HepG2 (cell line): ENCODE measurements around the gene GALNT12. TPM values are rescaled to one million over a fixed set of nuclear protein-coding genes. Genes with fewer than 3 reads are reported as not detected.

Experiments
- ATAC-seq: fragments of 200-7000 bp; cut with Tn5 transposase; 3 replicates; pipeline ENCODE4 v1.9.1; 2020; ENCODE audit warnings: mild to moderate bottlenecking, moderate library complexity
- BruUV-seq: library from RNA; stranded (reverse); fragments of 400-500 nt; replicated peaks from 2 replicates; lab custom pipeline; 2021; lab: Mats Ljungman, UMichigan
- CTCF ChIA-PET: fragments of 300-600 bp; formaldehyde crosslinking; extraction: SDS; loops from one replicate; lab custom pipeline; 2021; ENCODE audit warnings: low total read pairs, inconsistent platforms, low intra/inter-chr PET ratio; lab: Yijun Ruan, JAX
- POLR2A ChIA-PET: fragments of 350-600 bp; sonication (Branson Sonifier 250); formaldehyde crosslinking; loops from one replicate; lab custom pipeline; 2020; ENCODE audit warnings: antibody characterized with exemption, inconsistent platforms; lab: Yijun Ruan, JAX
- DNase-seq: peaks from one replicate; pipeline ENCODE4 v3.0.0-alpha.2; 2015; ENCODE audit warnings: low spot score
- FAIRE-seq: peaks from 3 replicates; lab custom pipeline; 2011; peaks lifted over from hg19 to GRCh38; lab: Jason Lieb, UNC
- H2AFZ ChIP-seq: one replicate; pipeline ENCODE4 v1.6.1; 2011; ENCODE audit warnings: low read length, inconsistent platforms
- H3K27ac ChIP-seq: fragments of 300-600 bp; 3 replicates; pipeline ENCODE4 v1.8.0; 2011; ENCODE audit warnings: mixed run types, mild to moderate bottlenecking, mixed read lengths, low read length, inconsistent platforms; ENCODE audit not compliant: insufficient read depth; ENCODE audit errors: extremely low read length
- H3K27me3 ChIP-seq, 2 experiments: fragments of 200-600 bp in 1 of 2; 2 replicates in 1 of 2; 3 replicates in 1 of 2; pipeline versions ENCODE4 v1.6.0 to v1.8.0; 2011; ENCODE audit warnings: low read length in 2 of 2, mild to moderate bottlenecking in 2 of 2, moderate library complexity in 2 of 2, inconsistent platforms in 1 of 2; ENCODE audit not compliant: insufficient read depth in 2 of 2, control insufficient read depth in 1 of 2
- H3K36me3 ChIP-seq, 2 experiments: fragments of 200-600 bp in 1 of 2; replicated peaks in 1 of 2; 2 replicates in 1 of 2; 3 replicates in 1 of 2; pipeline versions ENCODE4 v1.5.1 to v1.8.0; 2011; ENCODE audit warnings: low read length in 2 of 2, inconsistent platforms in 1 of 2; ENCODE audit not compliant: insufficient read depth in 2 of 2, control insufficient read depth in 1 of 2
- H3K4me1 ChIP-seq: 2 replicates; pipeline ENCODE4 v1.5.1; 2012; ENCODE audit warnings: low read length, inconsistent platforms; ENCODE audit not compliant: insufficient read depth
- H3K4me2 ChIP-seq: 2 replicates; pipeline ENCODE4 v1.6.0; 2011; ENCODE audit warnings: low read depth, low read length, inconsistent platforms
- H3K4me3 ChIP-seq, 3 experiments: fragments of 200-600 bp in 1 of 3; sonication (generic), shearing (Covaris generic) in 1 of 3; replicated peaks in 1 of 3; 2 replicates each; pipeline ENCODE4 v1.5.1; 2011 to 2016; ENCODE audit warnings: low read length in 3 of 3, inconsistent platforms in 2 of 3, low read depth in 2 of 3, mild to moderate bottlenecking in 2 of 3, control low read depth in 1 of 3, mixed read lengths in 1 of 3; ENCODE audit not compliant: insufficient read depth in 1 of 3
- H3K79me2 ChIP-seq: one replicate; pipeline ENCODE4 v1.6.1; 2011; ENCODE audit warnings: low read length, inconsistent platforms; ENCODE audit not compliant: insufficient read depth
- H3K9ac ChIP-seq: 2 replicates; pipeline ENCODE4 v1.6.0; 2011; ENCODE audit warnings: mild to moderate bottlenecking, low read depth, low read length, inconsistent platforms; ENCODE audit not compliant: insufficient read depth
- H3K9me3 ChIP-seq: 2 replicates; pipeline ENCODE4 v1.5.1; 2012; ENCODE audit warnings: mild to moderate bottlenecking, low read length
- H4K20me1 ChIP-seq: 2 replicates; pipeline ENCODE4 v1.6.0; 2011; ENCODE audit warnings: inconsistent platforms, mild to moderate bottlenecking, low read length, moderate library complexity; ENCODE audit not compliant: insufficient read depth
- DMAP1 ChIP-seq: IDR thresholded peaks from 2 replicates; pipeline ENCODE4 v1.6.1; 2016
- EHMT2 ChIP-seq: fragments of 200-600 bp; sonication (generic); IDR thresholded peaks from 2 replicates; pipeline ENCODE4 v1.7.0; 2017; ENCODE audit warnings: antibody characterized with exemption, low read depth, low read length, borderline replicate concordance
- GABPB1 ChIP-seq: IDR thresholded peaks from 2 replicates; pipeline ENCODE4 v1.6.1; 2016; ENCODE audit warnings: mild to moderate bottlenecking, missing genetic modification reagents, moderate library complexity, missing compliant biosample characterization
- HNRNPK ChIP-seq: fragments of 200-400 bp; formaldehyde crosslinking; IDR thresholded peaks from 2 replicates; pipeline ENCODE4 v1.6.1; 2018; ENCODE audit warnings: low read length, low read depth, moderate library complexity, mild to moderate bottlenecking; ENCODE audit not compliant: poor library complexity, severe bottlenecking
- SOX13 ChIP-seq, 3 experiments: fragments of 450-650 bp in 1 of 3; sonication (generic) in 1 of 3; formaldehyde crosslinking in 1 of 3; IDR thresholded peaks in 2 of 3; conservative IDR thresholded peaks in 1 of 3; 2 replicates each; pipeline versions ENCODE4 v1.5.0 to v1.6.1; 2016 to 2020; ENCODE audit warnings: antibody characterized with exemption in 1 of 3, mild to moderate bottlenecking in 1 of 3, missing compliant biosample characterization in 1 of 3, missing genetic modification reagents in 1 of 3, moderate library complexity in 1 of 3
- SRSF9 ChIP-seq: fragments of 200-400 bp; formaldehyde crosslinking; IDR thresholded peaks from 2 replicates; pipeline ENCODE4 v1.6.1; 2018; ENCODE audit warnings: borderline replicate concordance, mild to moderate bottlenecking, low read depth, low read length; ENCODE audit not compliant: insufficient read depth, poor library complexity, severe bottlenecking
- ZNF513 ChIP-seq: sonication (generic); formaldehyde crosslinking; conservative IDR thresholded peaks from 2 replicates; pipeline ENCODE4 v1.5.0; 2020; ENCODE audit warnings: missing genetic modification reagents
- ZNF616 ChIP-seq: sonication (generic); formaldehyde crosslinking; IDR thresholded peaks from 2 replicates; pipeline ENCODE4 v1.5.0; 2020; ENCODE audit warnings: low read depth, mild to moderate bottlenecking, missing genetic modification reagents
- ZNF670 ChIP-seq: sonication (generic); formaldehyde crosslinking; IDR thresholded peaks from 2 replicates; pipeline ENCODE4 v1.8.0; 2022; ENCODE audit warnings: mild to moderate bottlenecking, missing genetic modification reagents, borderline replicate concordance
- WGBS: methylation state at CpG from one replicate; pipeline ENCODE4 v1.1.6; 2017; ENCODE audit warnings: low lambda C conversion rate; 5-methylcytosine and 5-hydroxymethylcytosine counted together
- in situ Hi-C: cut with HindIII; loops from 2 replicates; pipeline ENCODE4 v1.10.0; 2017; ENCODE audit warnings: low pct_unique_long_range_greater_than_20kb; ENCODE audit not compliant: extremely low pct_ligation_motif_present
- intact Hi-C: fragments of 100-400 bp; cut with micrococcal nuclease; formaldehyde crosslinking; loops from one replicate; pipeline ENCODE4 v1.10.0; 2022; ENCODE audit not compliant: unreplicated experiment
- polyA plus RNA-seq, 8 experiments: library from polyadenylated mRNA; depleted of rRNA in 3 of 8; stranded (reverse) in 7 of 8; unstranded in 1 of 8; fragments of >200 nt; fragmentation: Illumina TruSeq in 4 of 8; extraction: Trizol in 4 of 8; gene quantifications; 2 replicates each; pipeline versions ENCODE4 v1.2.1 to v1.2.3, GENCODE V29; 2011 to 2016; ENCODE audit warnings: low read depth in 4 of 8, missing spikeins in 1 of 8, mixed read lengths in 1 of 8; ENCODE audit not compliant: insufficient read depth in 1 of 8
- total RNA-seq, 5 experiments: library from RNA; depleted of rRNA; stranded (reverse); fragments of >200 nt; fragmentation: Illumina TruSeq; extraction: Trizol; gene quantifications; 2 replicates each; pipeline ENCODE4 v1.2.3, GENCODE V29; 2016; ENCODE audit warnings: low read depth in 1 of 5
- TF ChIP-seq, protein P1 (sequence below): sonication (generic); formaldehyde crosslinking; IDR thresholded peaks from 2 replicates; pipeline ENCODE4 v1.8.1; 2022; ENCODE audit warnings: low read depth, mild to moderate bottlenecking, missing genetic modification reagents
- TF ChIP-seq, protein P2 (sequence below): IDR thresholded peaks from 2 replicates; pipeline ENCODE4 v1.6.1; 2016; ENCODE audit warnings: missing compliant biosample characterization, missing genetic modification reagents, borderline replicate concordance
- TF ChIP-seq, protein P3 (sequence below): sonication (generic); formaldehyde crosslinking; IDR thresholded peaks from 2 replicates; pipeline ENCODE4 v1.8.0; 2022; ENCODE audit warnings: missing genetic modification reagents, mild to moderate bottlenecking, moderate library complexity, borderline replicate concordance

The GALNT12 gene
- total and polyA plus RNA-seq, 2 of the 13 experiments (the other 11 are each of a cell fraction or from before 2014, with no cell fraction given), result 0.07 TPM; not detected in 1

DNA sequence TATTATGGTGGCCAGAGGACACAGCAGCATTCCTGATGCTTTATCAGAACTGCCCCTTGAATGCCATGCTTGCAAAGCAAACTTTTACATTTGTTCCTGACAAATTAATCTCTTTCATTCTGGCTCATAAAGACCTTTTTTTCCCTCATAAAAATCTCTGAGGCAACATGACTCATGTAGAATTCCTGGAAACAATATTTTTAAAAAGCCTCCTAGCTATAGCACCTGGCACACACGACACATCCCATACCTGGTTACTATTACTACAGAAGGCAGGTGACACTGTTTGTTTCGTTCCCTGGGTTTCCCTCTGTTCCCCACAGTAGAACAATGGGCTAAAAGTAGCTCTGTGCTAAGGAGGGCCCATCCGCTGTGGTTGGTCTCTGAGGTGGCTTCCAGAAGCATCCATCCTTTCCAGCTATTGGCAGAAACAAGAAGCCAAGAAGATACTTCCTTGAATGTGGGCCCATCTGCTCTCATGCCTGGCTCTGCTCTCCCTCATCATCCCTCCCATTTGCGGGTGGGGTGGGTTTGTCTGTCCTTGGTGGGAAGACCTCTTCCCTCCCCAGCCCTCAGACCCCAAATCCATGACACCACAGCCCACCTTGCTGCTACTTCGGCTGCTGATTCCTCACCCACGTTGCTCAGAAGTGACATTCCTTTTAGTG lies 59.1 kb downstream of the GALNT12 start (continued):
- TF ChIP-seq ZNF513 (CRISPR knock-in tag), result no peak
- TF ChIP-seq, protein P1, sequence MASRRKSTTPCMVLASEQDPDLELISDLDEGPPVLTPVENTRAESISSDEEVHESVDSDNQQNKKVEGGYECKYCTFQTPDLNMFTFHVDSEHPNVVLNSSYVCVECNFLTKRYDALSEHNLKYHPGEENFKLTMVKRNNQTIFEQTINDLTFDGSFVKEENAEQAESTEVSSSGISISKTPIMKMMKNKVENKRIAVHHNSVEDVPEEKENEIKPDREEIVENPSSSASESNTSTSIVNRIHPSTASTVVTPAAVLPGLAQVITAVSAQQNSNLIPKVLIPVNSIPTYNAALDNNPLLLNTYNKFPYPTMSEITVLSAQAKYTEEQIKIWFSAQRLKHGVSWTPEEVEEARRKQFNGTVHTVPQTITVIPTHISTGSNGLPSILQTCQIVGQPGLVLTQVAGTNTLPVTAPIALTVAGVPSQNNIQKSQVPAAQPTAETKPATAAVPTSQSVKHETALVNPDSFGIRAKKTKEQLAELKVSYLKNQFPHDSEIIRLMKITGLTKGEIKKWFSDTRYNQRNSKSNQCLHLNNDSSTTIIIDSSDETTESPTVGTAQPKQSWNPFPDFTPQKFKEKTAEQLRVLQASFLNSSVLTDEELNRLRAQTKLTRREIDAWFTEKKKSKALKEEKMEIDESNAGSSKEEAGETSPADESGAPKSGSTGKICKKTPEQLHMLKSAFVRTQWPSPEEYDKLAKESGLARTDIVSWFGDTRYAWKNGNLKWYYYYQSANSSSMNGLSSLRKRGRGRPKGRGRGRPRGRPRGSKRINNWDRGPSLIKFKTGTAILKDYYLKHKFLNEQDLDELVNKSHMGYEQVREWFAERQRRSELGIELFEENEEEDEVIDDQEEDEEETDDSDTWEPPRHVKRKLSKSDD (CRISPR knock-in tag), result no peak
- no peak for TF ChIP-seq SOX13 (IDR thresholded peaks at IDR 0.05)
- no peak for TF ChIP-seq SOX13 (CRISPR knock-in tag; conservative IDR thresholded peaks at IDR 0.05 in 1 of 2, IDR thresholded peaks at IDR 0.05 in 1 of 2)
- no peak for TF ChIP-seq DMAP1 (CRISPR knock-in tag)
- TF ChIP-seq, all 625 proteins: peak for 0

DNA sequence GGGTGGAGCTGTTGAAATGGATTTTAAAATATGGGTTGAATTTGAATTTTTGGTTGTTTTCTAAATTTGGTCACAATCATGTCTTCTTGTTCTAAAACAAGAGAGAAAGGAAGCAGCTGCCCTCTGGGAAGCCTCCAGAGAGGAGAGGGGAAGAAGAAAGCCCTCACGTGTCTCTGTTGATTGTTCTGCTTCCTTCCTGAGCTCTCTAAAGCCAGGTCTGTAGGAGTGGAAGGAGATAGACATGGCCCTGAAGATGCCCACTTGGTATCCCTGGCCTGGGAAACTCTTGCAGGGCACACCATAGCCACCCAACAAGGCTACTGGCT lies 59.6 kb downstream of the GALNT12 start:
- Histone ChIP-seq H3K27me3 (peaks cover 2 to 7% of the 10 kb centered on the region in 2 experiments; a peak in 4 of 5 replicates), H3K9me3 (no peaks in the 10 kb centered on the region), H3K36me3 (no peaks in the 10 kb centered on the region), H2AFZ (no peak overlapping the region), H3K9ac (no peak overlapping the region), H3K27ac (no peak overlapping the region), H4K20me1 (no peaks in the 10 kb centered on the region), H3K4me1 (no peaks in the 10 kb centered on the region), H3K79me2 (no peaks in the 10 kb centered on the region), H3K4me2 (no peak overlapping the region), H3K4me3 (no peak overlapping the region)
- ATAC-seq, result no peak
- in situ Hi-C loops (no loop called here), intact Hi-C loops (no loop called here)
- CTCF ChIA-PET, result no interaction called here
- BruUV-seq, result no TSS peak
- no peak for FAIRE-seq
- POLR2A ChIA-PET, result no interaction called here
- 31% methylated on average over 1 of the region's 1 CpG for WGBS
- no peak for DNase-seq
- TF ChIP-seq GABPB1 (CRISPR knock-in tag) (no peak), ZNF670 (CRISPR knock-in tag) (no peak), HNRNPK (no peak), SRSF9 (no peak), ZNF616 (CRISPR knock-in tag) (no peak), EHMT2 (no peak)
- TF ChIP-seq, protein P2, sequence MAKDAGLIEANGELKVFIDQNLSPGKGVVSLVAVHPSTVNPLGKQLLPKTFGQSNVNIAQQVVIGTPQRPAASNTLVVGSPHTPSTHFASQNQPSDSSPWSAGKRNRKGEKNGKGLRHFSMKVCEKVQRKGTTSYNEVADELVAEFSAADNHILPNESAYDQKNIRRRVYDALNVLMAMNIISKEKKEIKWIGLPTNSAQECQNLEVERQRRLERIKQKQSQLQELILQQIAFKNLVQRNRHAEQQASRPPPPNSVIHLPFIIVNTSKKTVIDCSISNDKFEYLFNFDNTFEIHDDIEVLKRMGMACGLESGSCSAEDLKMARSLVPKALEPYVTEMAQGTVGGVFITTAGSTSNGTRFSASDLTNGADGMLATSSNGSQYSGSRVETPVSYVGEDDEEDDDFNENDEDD (CRISPR knock-in tag), result no peak
- TF ChIP-seq, protein P3, sequence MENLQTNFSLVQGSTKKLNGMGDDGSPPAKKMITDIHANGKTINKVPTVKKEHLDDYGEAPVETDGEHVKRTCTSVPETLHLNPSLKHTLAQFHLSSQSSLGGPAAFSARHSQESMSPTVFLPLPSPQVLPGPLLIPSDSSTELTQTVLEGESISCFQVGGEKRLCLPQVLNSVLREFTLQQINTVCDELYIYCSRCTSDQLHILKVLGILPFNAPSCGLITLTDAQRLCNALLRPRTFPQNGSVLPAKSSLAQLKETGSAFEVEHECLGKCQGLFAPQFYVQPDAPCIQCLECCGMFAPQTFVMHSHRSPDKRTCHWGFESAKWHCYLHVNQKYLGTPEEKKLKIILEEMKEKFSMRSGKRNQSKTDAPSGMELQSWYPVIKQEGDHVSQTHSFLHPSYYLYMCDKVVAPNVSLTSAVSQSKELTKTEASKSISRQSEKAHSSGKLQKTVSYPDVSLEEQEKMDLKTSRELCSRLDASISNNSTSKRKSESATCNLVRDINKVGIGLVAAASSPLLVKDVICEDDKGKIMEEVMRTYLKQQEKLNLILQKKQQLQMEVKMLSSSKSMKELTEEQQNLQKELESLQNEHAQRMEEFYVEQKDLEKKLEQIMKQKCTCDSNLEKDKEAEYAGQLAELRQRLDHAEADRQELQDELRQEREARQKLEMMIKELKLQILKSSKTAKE (CRISPR knock-in tag), result no peak
